Activated T-cell treated with anti-CD3 and anti-CD28 coated beads, Interleukin-2, amount 50 U/mL, for 4 hours (primary cell): Measurements from ENCODE around the gene SETBP1. TPM values are rescaled to one million over a fixed set of nuclear protein-coding genes. Genes with fewer than 3 reads are reported as not detected.

ENCODE experiments used
- ATAC-seq, 2 donors: fragments of 200-7000 bp; cut with Tn5 transposase; one replicate each; pipeline ENCODE4 v1.10.0; 2021
- DNase-seq: peaks from one replicate; pipeline ENCODE4 v3.0.0-alpha.2; 2020
- H3K27me3 Mint-ChIP-seq: one replicate; pipeline ENCODE4 v1.8.0; 2021; ENCODE audit warnings: low read depth, mixed read lengths
- H3K36me3 Mint-ChIP-seq: one replicate; pipeline ENCODE4 v1.8.0; 2022; ENCODE audit warnings: mixed read lengths; ENCODE audit not compliant: insufficient read depth
- H3K4me1 Mint-ChIP-seq: one replicate; pipeline ENCODE4 v1.8.0; 2021; ENCODE audit warnings: low read depth, mixed read lengths
- H3K4me3 Mint-ChIP-seq: one replicate; pipeline ENCODE4 v1.8.0; 2021; ENCODE audit warnings: mild to moderate bottlenecking, moderate library complexity, mixed read lengths
- H3K9me3 Mint-ChIP-seq: one replicate; pipeline ENCODE4 v1.8.0; 2021; ENCODE audit warnings: mixed read lengths
- total RNA-seq, 3 donors: library from RNA; stranded (reverse); gene quantifications; one replicate each; pipeline ENCODE4 v1.2.1, GENCODE V29; 2021

The SETBP1 gene
- total RNA-seq, 3 donors from 2014 or later, result 6.2 to 9.2 (median 7.6) TPM

- H3K4me1 Mint-ChIP-seq, result no peaks in the 10 kb centered on the region
- H3K36me3 Mint-ChIP-seq, result no peaks in the 10 kb centered on the region
- H3K27me3 Mint-ChIP-seq, result no peaks in the 10 kb centered on the region
- peaks cover 3% of the 10 kb centered on the region for H3K9me3 Mint-ChIP-seq
- H3K4me3 Mint-ChIP-seq, result no peak overlapping the region
- DNase-seq, result no peak
- ATAC-seq, result no peak
Observed at GRCh38 chr18:44998360-44998759, 317.7 kb downstream of the SETBP1 start.

GRCh38 chr18:45004546-45005080 is 323.9 kb downstream of the SETBP1 start:
- no peaks in the 10 kb centered on the region for H3K36me3 Mint-ChIP-seq
- no peak for DNase-seq
- no peak for ATAC-seq
- peaks cover 4% of the 10 kb centered on the region for H3K27me3 Mint-ChIP-seq
- no peaks in the 10 kb centered on the region for H3K9me3 Mint-ChIP-seq
- H3K4me1 Mint-ChIP-seq, result peaks cover 12% of the 10 kb centered on the region
- no peak overlapping the region for H3K4me3 Mint-ChIP-seq

- no peak for ATAC-seq
- peaks cover 7% of the 10 kb centered on the region for H3K27me3 Mint-ChIP-seq
- peaks cover 18% of the 10 kb centered on the region for H3K4me1 Mint-ChIP-seq
- no peak overlapping the region for H3K4me3 Mint-ChIP-seq
- no peaks in the 10 kb centered on the region for H3K36me3 Mint-ChIP-seq
- DNase-seq, result no peak
- H3K9me3 Mint-ChIP-seq, result no peaks in the 10 kb centered on the region
Observed at GRCh38 chr18:45006934-45007333, 326.2 kb downstream of the SETBP1 start.

GRCh38 chr18:45007531-45007930 is 326.8 kb downstream of the SETBP1 start:
- H3K4me1 Mint-ChIP-seq, result peaks cover 18% of the 10 kb centered on the region
- ATAC-seq, result no peak
- H3K27me3 Mint-ChIP-seq, result peaks cover 7% of the 10 kb centered on the region
- DNase-seq, result no peak
- H3K36me3 Mint-ChIP-seq, result no peaks in the 10 kb centered on the region
- H3K4me3 Mint-ChIP-seq, result no peak overlapping the region
- no peaks in the 10 kb centered on the region for H3K9me3 Mint-ChIP-seq

GRCh38 chr18:45008694-45009413 is 328.2 kb downstream of the SETBP1 start:
- ATAC-seq, result no peak
- Mint-ChIP-seq H3K9me3 (no peaks in the 10 kb centered on the region), H3K4me1 (peaks cover 18% of the 10 kb centered on the region), H3K4me3 (no peak overlapping the region), H3K27me3 (peaks cover 7% of the 10 kb centered on the region), H3K36me3 (no peaks in the 10 kb centered on the region)
- DNase-seq, result no peak

GRCh38 chr18:45009756-45010155 is 329.1 kb downstream of the SETBP1 start:
- Mint-ChIP-seq H3K4me1 (peaks cover 18% of the 10 kb centered on the region), H3K36me3 (no peaks in the 10 kb centered on the region), H3K4me3 (no peak overlapping the region), H3K9me3 (no peaks in the 10 kb centered on the region), H3K27me3 (peaks cover 7% of the 10 kb centered on the region)
- no peak for DNase-seq
- no peak for ATAC-seq

- no peaks in the 10 kb centered on the region for H3K9me3 Mint-ChIP-seq
- no peak overlapping the region for H3K4me3 Mint-ChIP-seq
- H3K27me3 Mint-ChIP-seq, result peaks cover 3% of the 10 kb centered on the region
- peaks cover 18% of the 10 kb centered on the region for H3K4me1 Mint-ChIP-seq
- no peaks in the 10 kb centered on the region for H3K36me3 Mint-ChIP-seq
- DNase-seq (no peak), ATAC-seq (no peak)
Observed at GRCh38 chr18:45012286-45012685, 331.6 kb downstream of the SETBP1 start.

- Mint-ChIP-seq H3K9me3 (no peaks in the 10 kb centered on the region), H3K36me3 (no peaks in the 10 kb centered on the region), H3K27me3 (peaks cover 3% of the 10 kb centered on the region), H3K4me3 (no peak overlapping the region), H3K4me1 (peaks cover 12% of the 10 kb centered on the region)
- DNase-seq (no peak), ATAC-seq (no peak)
Observed at GRCh38 chr18:45014047-45014501, 333.4 kb downstream of the SETBP1 start.

GRCh38 chr18:45015788-45016128 is 335.1 kb downstream of the SETBP1 start:
- no peak for DNase-seq
- Mint-ChIP-seq H3K4me3 (no peak overlapping the region), H3K27me3 (no peaks in the 10 kb centered on the region), H3K9me3 (no peaks in the 10 kb centered on the region), H3K36me3 (no peaks in the 10 kb centered on the region), H3K4me1 (no peaks in the 10 kb centered on the region)
- ATAC-seq, result no peak

GRCh38 chr18:45019469-45019868 is 338.8 kb downstream of the SETBP1 start:
- ATAC-seq, result no peak
- DNase-seq, result no peak
- H3K4me3 Mint-ChIP-seq, result no peak overlapping the region
- H3K9me3 Mint-ChIP-seq, result no peaks in the 10 kb centered on the region
- no peaks in the 10 kb centered on the region for H3K36me3 Mint-ChIP-seq
- no peaks in the 10 kb centered on the region for H3K27me3 Mint-ChIP-seq
- H3K4me1 Mint-ChIP-seq, result no peaks in the 10 kb centered on the region

- ATAC-seq (no peak), DNase-seq (no peak)
- H3K4me1 Mint-ChIP-seq, result no peaks in the 10 kb centered on the region
- no peaks in the 10 kb centered on the region for H3K9me3 Mint-ChIP-seq
- no peaks in the 10 kb centered on the region for H3K36me3 Mint-ChIP-seq
- no peaks in the 10 kb centered on the region for H3K27me3 Mint-ChIP-seq
- H3K4me3 Mint-ChIP-seq, result no peak overlapping the region
Observed at GRCh38 chr18:45023519-45023918, 342.8 kb downstream of the SETBP1 start.

- H3K36me3 Mint-ChIP-seq, result no peaks in the 10 kb centered on the region
- H3K27me3 Mint-ChIP-seq, result no peaks in the 10 kb centered on the region
- ATAC-seq, result no peak
- no peak for DNase-seq
- H3K4me3 Mint-ChIP-seq, result no peak overlapping the region
- H3K4me1 Mint-ChIP-seq, result no peaks in the 10 kb centered on the region
- no peaks in the 10 kb centered on the region for H3K9me3 Mint-ChIP-seq
Observed at GRCh38 chr18:45024357-45025088, 343.8 kb downstream of the SETBP1 start.

GRCh38 chr18:45025089-45025450 is 344.4 kb downstream of the SETBP1 start:
- Mint-ChIP-seq H3K4me3 (no peak overlapping the region), H3K27me3 (no peaks in the 10 kb centered on the region), H3K36me3 (no peaks in the 10 kb centered on the region), H3K9me3 (no peaks in the 10 kb centered on the region), H3K4me1 (no peaks in the 10 kb centered on the region)
- ATAC-seq (no peak), DNase-seq (no peak)

- no peaks in the 10 kb centered on the region for H3K4me1 Mint-ChIP-seq
- H3K4me3 Mint-ChIP-seq, result no peak overlapping the region
- DNase-seq, result no peak
- H3K9me3 Mint-ChIP-seq, result no peaks in the 10 kb centered on the region
- no peaks in the 10 kb centered on the region for H3K36me3 Mint-ChIP-seq
- ATAC-seq, result no peak
- peaks cover 1% of the 10 kb centered on the region for H3K27me3 Mint-ChIP-seq
Observed at GRCh38 chr18:45026162-45026561, 345.5 kb downstream of the SETBP1 start.

GRCh38 chr18:45034179-45034578 is 353.5 kb downstream of the SETBP1 start:
- Mint-ChIP-seq H3K4me1 (no peaks in the 10 kb centered on the region), H3K27me3 (peaks cover 1% of the 10 kb centered on the region), H3K9me3 (no peaks in the 10 kb centered on the region), H3K36me3 (no peaks in the 10 kb centered on the region), H3K4me3 (no peak overlapping the region)
- DNase-seq, result no peak
- no peak for ATAC-seq
